ACHN (cell line): ENCODE data around the gene SORBS1.

ENCODE experiments used
- DNase-seq: peaks from one replicate; pipeline ENCODE4 v3.0.0-alpha.2; 2015
- in situ Hi-C: cut with HindIII; loops from 2 replicates; pipeline ENCODE4 v1.10.0; 2017; ENCODE audit warnings: low sequenced_read_pairs, low pct_ligation_motif_present, low pct_unique_long_range_greater_than_20kb

SORBS1 gene

DNA sequence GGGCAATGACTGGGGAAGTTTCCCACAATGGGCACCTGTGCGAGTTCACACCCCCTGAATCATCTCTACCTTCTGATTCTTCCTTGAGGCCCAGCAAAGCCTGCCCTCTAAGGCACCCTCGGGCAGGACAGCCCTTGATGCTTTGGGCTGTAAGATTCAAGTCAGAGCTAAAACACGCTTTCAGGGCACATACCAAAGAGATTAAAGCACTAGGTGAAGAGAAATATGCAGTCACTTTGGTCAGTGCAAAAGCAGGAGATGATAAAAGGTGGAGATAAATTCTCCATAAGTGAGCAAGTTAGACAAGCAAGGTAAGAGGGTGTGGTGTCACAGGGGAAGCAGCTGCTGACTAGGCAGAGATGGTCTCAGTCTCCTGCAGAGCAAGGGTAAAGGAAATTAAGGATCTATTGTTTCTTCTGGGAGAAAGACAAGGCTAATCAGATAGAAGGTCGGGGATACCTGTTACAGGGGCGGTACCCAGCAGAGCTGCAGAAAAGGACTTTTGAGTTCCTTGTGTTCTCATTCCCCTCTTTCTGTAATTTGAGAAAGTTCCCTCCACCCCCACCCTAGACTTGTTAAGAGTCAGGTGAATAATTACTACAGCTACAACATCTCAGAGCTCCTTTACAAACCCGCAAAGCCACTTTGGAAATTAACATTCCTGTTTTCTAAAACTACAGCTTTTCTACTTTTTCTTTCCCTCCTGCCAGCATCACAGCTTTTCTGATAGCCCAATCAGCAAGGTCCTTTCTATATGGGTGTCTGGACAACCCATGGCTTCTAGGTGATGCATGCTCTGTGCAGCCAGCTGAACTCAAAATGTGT lies 296.7 kb downstream of the SORBS1 start:
- in situ Hi-C loops: no loop called here
- DNase-seq: no peak

DNA sequence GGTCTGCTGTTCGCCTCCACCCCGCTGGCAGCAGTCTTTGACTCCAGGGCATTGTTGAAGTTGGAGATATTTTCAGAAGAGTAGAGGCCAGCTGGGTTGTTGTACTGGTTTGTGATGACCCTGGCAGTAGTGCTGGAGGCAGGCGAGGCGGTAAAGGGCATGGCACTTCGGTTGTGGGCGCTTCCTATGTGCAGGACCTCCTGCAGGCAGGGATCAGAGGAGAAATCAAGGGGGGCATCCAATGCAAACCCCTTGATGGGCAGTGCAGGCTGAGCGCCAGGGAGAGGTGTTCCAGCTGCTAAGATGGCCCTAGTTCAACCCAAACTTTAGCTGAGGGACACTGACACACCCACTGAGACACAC lies 297.3 kb downstream of the SORBS1 start:
- in situ Hi-C loops: no loop called here

DNA sequence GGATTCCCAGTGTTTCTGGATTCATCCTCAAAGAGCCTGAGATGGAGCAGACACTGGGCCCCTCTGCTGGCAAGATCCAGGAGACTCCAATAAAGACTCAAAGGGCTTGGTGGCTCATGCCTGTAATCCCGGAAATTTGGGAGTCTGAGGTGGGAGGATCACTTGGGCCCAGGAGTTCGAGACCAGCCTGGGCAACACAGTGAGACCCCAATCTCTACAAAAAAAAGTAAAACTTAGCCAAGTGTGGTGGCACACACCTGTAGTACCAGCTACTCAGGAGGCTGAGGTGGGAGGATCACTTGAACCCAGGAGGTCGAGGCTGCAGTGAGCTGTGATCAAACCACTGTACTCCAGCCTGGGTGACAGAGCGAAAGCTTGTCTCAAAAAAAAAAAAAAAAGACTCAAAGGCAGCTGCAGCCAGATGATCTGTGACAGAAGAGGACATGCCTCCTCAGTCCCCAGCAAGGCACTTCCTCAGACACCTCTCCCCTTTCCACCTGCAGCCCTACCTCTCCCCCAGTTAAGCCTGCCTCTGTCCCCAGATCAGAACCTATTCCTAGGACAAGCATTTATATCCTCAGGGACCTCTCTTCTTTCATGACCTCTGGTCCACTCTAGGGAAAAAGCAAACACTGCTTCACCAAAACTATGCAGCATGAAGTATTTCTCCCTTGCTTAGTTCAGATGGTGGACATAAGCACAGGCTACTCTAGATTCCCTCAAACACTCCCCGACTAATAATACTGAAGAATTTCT lies 298.2 kb downstream of the SORBS1 start:
- in situ Hi-C loops: no loop called here
- DNase-seq: no peak

More for the DNA sequence above, 297.3 kb downstream of the SORBS1 start:
- DNase-seq: no peak

DNA sequence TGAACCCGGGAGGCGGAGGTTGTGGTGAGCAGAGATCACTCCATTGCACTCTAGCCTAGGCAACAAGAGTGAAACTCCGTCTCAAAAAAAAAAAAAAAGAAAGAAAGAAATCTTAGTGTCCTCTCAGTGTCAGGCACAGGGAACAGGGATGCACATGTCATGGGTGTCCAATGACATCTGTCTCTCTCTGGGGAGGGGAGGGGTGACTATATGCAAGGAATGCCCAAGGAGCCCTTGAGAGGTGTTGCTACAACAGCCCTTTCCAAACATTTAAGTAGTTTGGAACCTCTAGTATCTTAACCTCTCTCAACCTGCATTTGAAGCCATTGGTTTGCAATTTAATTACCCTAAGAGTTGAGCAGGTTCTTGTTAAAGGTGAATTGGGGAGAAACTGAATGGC lies 299.2 kb downstream of the SORBS1 start:
- in situ Hi-C loops: no loop called here
- no peak for DNase-seq
